ENCODE results near the gene SHISAL2A. TPM values are rescaled to one million over a fixed set of nuclear protein-coding genes. Genes with fewer than 3 reads are reported as not detected.

Gene SHISAL2A
- total RNA-seq, 4 donors from 2014 or later, result not detected

GRCh38 chr1:52621950-52622349 lies 11.0 kb upstream of the SHISAL2A start:
- TF ChIP-seq POLR2AphosphoS5 (IDR thresholded peaks at IDR 0.05) (no peak), POLR2A (IDR thresholded peaks at IDR 0.05) (no peak)
- H3K36me3 ChIP-seq, result no peaks in the 10 kb centered on the region
- H3K27ac ChIP-seq, result no peak overlapping the region
- 94% methylated on average over 2 of the region's 2 CpGs for WGBS
- no peaks in the 10 kb centered on the region for H3K9me3 ChIP-seq
- H3K27me3 ChIP-seq, result no peaks in the 10 kb centered on the region
- no peak overlapping the region for H3K4me3 ChIP-seq
- no peaks in the 10 kb centered on the region for H3K4me1 ChIP-seq
- DNase-seq (ENCODE audit: low spot score in 2 of 2), result no peak

DNA sequence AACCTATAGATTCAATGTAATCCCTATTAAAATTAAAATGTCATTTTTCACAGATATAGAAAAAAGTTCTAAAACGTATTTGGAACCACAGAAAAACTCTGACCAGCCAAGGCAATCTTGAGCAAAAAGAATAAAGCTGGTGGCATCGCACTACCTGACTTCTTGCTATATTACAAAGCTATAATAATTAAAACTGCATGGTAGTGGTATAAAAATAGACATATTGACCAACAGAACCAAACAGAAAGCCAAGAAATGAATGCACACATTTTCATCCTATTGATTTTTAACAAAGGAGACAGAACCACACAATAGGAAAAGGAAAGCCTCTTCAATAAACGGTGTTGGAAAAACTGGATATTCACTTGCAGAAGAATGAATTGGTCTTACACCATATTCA lies 9.2 kb upstream of the SHISAL2A start:
- Histone ChIP-seq H3K27ac (no peak overlapping the region), H3K9me3 (no peaks in the 10 kb centered on the region), H3K36me3 (no peaks in the 10 kb centered on the region), H3K27me3 (no peaks in the 10 kb centered on the region), H3K4me3 (no peak overlapping the region), H3K4me1 (no peaks in the 10 kb centered on the region)
- no peak for DNase-seq (ENCODE audit: low spot score in 2 of 2)
- WGBS, result 92% methylated on average over 3 of the region's 3 CpGs
- TF ChIP-seq, protein P1, sequence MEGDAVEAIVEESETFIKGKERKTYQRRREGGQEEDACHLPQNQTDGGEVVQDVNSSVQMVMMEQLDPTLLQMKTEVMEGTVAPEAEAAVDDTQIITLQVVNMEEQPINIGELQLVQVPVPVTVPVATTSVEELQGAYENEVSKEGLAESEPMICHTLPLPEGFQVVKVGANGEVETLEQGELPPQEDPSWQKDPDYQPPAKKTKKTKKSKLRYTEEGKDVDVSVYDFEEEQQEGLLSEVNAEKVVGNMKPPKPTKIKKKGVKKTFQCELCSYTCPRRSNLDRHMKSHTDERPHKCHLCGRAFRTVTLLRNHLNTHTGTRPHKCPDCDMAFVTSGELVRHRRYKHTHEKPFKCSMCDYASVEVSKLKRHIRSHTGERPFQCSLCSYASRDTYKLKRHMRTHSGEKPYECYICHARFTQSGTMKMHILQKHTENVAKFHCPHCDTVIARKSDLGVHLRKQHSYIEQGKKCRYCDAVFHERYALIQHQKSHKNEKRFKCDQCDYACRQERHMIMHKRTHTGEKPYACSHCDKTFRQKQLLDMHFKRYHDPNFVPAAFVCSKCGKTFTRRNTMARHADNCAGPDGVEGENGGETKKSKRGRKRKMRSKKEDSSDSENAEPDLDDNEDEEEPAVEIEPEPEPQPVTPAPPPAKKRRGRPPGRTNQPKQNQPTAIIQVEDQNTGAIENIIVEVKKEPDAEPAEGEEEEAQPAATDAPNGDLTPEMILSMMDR (IDR thresholded peaks at IDR 0.05), result no peak
- TF ChIP-seq EP300 (IDR thresholded peaks at IDR 0.05) (no peak), POLR2A (IDR thresholded peaks at IDR 0.05) (no peak), POLR2AphosphoS5 (IDR thresholded peaks at IDR 0.05) (no peak)

- Histone ChIP-seq H3K27me3 (peaks cover 3% of the 10 kb centered on the region), H3K27ac (no peak overlapping the region), H3K36me3 (no peaks in the 10 kb centered on the region), H3K4me3 (no peak overlapping the region), H3K4me1 (peaks cover 13% of the 10 kb centered on the region), H3K9me3 (no peaks in the 10 kb centered on the region)
- DNase-seq (ENCODE audit: low spot score in 2 of 2), result no peak
- 100% methylated on average over 2 of the region's 2 CpGs for WGBS
- TF ChIP-seq, protein P1 (IDR thresholded peaks at IDR 0.05), result no peak
Measured at GRCh38 chr1:52627028-52627427, 5.9 kb upstream of the SHISAL2A start.

DNA sequence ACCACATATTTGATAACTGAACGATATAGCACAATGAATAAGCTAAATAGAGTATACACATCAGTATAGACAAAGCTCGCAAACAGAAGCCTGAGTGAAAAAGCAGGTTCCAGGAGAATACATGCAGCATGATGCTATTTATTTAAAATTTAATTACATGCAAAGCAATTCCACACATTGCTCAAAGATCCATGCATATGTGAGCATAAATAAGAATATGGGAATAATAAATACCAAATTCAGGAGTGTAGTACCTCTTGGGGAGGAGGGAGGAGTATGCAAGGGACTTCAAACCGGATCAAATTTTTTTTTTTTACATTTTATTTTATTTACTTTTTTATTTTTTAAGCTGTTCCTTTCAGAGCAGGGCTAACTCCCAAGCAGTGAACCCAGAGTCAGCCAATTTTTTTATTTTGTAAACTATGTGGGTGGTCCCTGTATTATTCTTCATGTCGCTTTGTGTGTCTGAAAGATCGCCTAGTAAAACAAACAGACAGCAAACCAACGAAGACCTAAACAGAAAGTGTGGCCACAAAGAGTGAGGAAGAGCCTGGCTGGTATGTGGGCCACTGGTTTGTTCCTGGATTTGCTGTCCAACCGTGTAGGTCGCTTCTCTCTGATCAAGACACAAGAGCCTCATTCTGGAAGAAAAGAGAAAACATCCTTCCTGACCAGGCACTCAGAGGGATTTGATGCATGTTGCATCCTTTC lies 4.2 kb upstream of the SHISAL2A start:
- H3K27ac ChIP-seq, result no peak overlapping the region
- no peak for TF ChIP-seq EP300 (IDR thresholded peaks at IDR 0.05)
- TF ChIP-seq, protein P1 (IDR thresholded peaks at IDR 0.05), result no peak
- no peak for TF ChIP-seq POLR2A (IDR thresholded peaks at IDR 0.05)
- TF ChIP-seq POLR2AphosphoS5 (IDR thresholded peaks at IDR 0.05), result no peak
- WGBS, result 64% methylated on average over 8 of the region's 8 CpGs

GRCh38 chr1:52629325-52629643 lies 3.7 kb upstream of the SHISAL2A start:
- Histone ChIP-seq H3K27ac (no peak overlapping the region), H3K4me3 (no peak overlapping the region), H3K36me3 (no peaks in the 10 kb centered on the region), H3K4me1 (peaks cover 23% of the 10 kb centered on the region), H3K27me3 (peaks cover 25% of the 10 kb centered on the region), H3K9me3 (no peaks in the 10 kb centered on the region)
- WGBS, result 70% methylated on average over 3 of the region's 7 CpGs
- DNase-seq (ENCODE audit: low spot score in 2 of 2), result no peak
- TF ChIP-seq, protein P1 (IDR thresholded peaks at IDR 0.05), result no peak
- no peak for TF ChIP-seq POLR2A (IDR thresholded peaks at IDR 0.05)
- TF ChIP-seq POLR2AphosphoS5 (IDR thresholded peaks at IDR 0.05), result no peak
- no peak for TF ChIP-seq EP300 (IDR thresholded peaks at IDR 0.05)

More for the DNA sequence above, 4.2 kb upstream of the SHISAL2A start:
- no peaks in the 10 kb centered on the region for H3K9me3 ChIP-seq
- no peak overlapping the region for H3K4me3 ChIP-seq
- DNase-seq (ENCODE audit: low spot score in 2 of 2), result no peak
- no peaks in the 10 kb centered on the region for H3K36me3 ChIP-seq
- peaks cover 23% of the 10 kb centered on the region for H3K4me1 ChIP-seq
- H3K27me3 ChIP-seq, result peaks cover 20% of the 10 kb centered on the region

DNA sequence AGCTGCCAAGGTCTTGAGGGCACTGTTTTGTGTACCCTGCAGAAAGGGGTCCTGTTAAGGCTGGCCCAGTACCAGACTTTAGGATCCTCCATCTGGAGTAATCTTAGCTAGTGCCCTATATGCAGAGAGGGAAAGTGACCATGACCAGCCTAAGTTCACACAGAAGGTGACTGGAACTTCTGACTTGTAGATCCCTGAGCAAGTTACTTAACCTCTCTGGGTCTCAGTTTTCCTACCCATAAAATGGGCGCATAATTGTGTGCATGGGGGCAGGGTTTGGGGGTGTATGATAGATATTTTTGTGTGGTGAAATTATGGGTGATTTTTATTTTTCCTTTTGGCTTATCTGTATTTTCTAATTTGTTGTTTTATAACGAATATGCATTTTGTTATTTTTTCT lies 3.3 kb upstream of the SHISAL2A start:
- no peaks in the 10 kb centered on the region for H3K9me3 ChIP-seq
- 86% methylated on average over 2 of the region's 2 CpGs for WGBS
- H3K4me3 ChIP-seq, result no peak overlapping the region
- H3K27ac ChIP-seq, result no peak overlapping the region
- no peaks in the 10 kb centered on the region for H3K36me3 ChIP-seq
- H3K4me1 ChIP-seq, result peaks cover 23% of the 10 kb centered on the region
- H3K27me3 ChIP-seq, result peaks cover 29% of the 10 kb centered on the region
- TF ChIP-seq POLR2A (IDR thresholded peaks at IDR 0.05), result no peak
- TF ChIP-seq, protein P1 (IDR thresholded peaks at IDR 0.05), result no peak
- no peak for TF ChIP-seq POLR2AphosphoS5 (IDR thresholded peaks at IDR 0.05)
- no peak for TF ChIP-seq EP300 (IDR thresholded peaks at IDR 0.05)
- no peak for DNase-seq (ENCODE audit: low spot score in 2 of 2)

Measured in suprapubic skin (tissue), 4 donors.